ENCODE measurements around the gene ASAP2.

DNA sequence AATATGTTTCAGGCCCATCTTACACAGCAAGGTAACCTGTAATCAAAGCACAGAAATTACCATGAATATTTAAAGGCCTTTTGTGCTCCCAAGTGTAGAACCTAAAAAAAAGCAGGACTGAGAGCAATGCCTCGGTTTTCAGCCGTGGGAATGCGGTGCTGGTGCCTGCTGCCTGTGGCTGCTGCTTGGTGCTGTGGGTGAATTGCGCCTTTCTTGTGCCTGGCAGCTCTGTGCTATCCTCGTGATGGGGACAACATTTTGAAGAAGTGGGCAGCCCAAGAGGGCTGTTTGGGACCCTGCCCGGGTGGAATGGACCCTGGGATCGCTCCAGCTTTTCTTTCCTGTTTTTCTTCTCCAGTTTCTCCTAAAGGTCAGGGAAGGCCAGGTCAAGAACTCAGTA, 91.2 kb downstream of the ASAP2 start:
- no peak for TF ChIP-seq PAX5 (IDR thresholded peaks at IDR 0.05; ENCODE audit: insufficient read depth, low read length, severe bottlenecking)
- no peak for TF ChIP-seq POLR2A (IDR thresholded peaks at IDR 0.05; ENCODE audit: low read depth, low read length)
- no peak for TF ChIP-seq TAF1 (IDR thresholded peaks at IDR 0.05; ENCODE audit: low read depth, low read length)
- no peak for TF ChIP-seq POLR2AphosphoS5 (IDR thresholded peaks at IDR 0.05; ENCODE audit: low read depth, low read length)
